Skeletal muscle satellite cell (primary cell): Measurements from ENCODE around the gene PIM2.
A peak's percentile ranks its signal among the peaks of the same experiment; 100 is the strongest.

Experiments
- H3K27me3 ChIP-seq: 2 replicates; pipeline ENCODE4 v1.7.0; 2013; ENCODE audit warnings: low read length; ENCODE audit not compliant: control insufficient read depth, insufficient read depth
- H3K36me3 ChIP-seq: 2 replicates; pipeline ENCODE4 v1.7.0; 2013; ENCODE audit warnings: mild to moderate bottlenecking, control low read depth, low read length; ENCODE audit not compliant: insufficient read depth
- H3K4me1 ChIP-seq: 2 replicates; pipeline ENCODE4 v1.7.0; 2013; ENCODE audit warnings: low read length; ENCODE audit not compliant: control insufficient read depth, insufficient read depth
- H3K4me2 ChIP-seq: 2 replicates; pipeline ENCODE4 v1.7.0; 2013; ENCODE audit warnings: mild to moderate bottlenecking, low read length
- H3K4me3 ChIP-seq: 2 replicates; pipeline ENCODE4 v1.7.0; 2013; ENCODE audit warnings: low read length
- H3K9ac ChIP-seq: 2 replicates; pipeline ENCODE4 v1.7.0; 2013; ENCODE audit warnings: mild to moderate bottlenecking, low read depth, low read length, moderate library complexity
- H3K9me3 ChIP-seq: replicated peaks from 2 replicates; pipeline ENCODE4 v1.7.0; 2013; ENCODE audit warnings: mild to moderate bottlenecking, control low read depth, low read length

PIM2 gene

GRCh38 chrX:48914593-48915493, 4.0 kb downstream of the PIM2 start:
- Histone ChIP-seq H3K9me3 (no peaks in the 10 kb centered on the region), H3K4me2 (no peak overlapping the region), H3K27me3 (no peaks in the 10 kb centered on the region), H3K4me3 (no peak overlapping the region), H3K9ac (no peak overlapping the region), H3K4me1 (peaks cover 22% of the 10 kb centered on the region), H3K36me3 (no peaks in the 10 kb centered on the region)

- Histone ChIP-seq H3K4me1 (peaks cover 15% of the 10 kb centered on the region), H3K9ac (no peak overlapping the region), H3K4me2 (no peak overlapping the region), H3K4me3 (no peak overlapping the region), H3K9me3 (no peaks in the 10 kb centered on the region), H3K36me3 (no peaks in the 10 kb centered on the region), H3K27me3 (no peaks in the 10 kb centered on the region)
Observed at GRCh38 chrX:48913605-48914366, 5.0 kb downstream of the PIM2 start.

GRCh38 chrX:48911412-48912182, 7.2 kb downstream of the PIM2 start, which contains the start of gene SLC35A2:
SLC35A2 (minus strand) TSS chrX:48911646; CDS start chrX:48911636, 10 bp downstream.
- H3K9ac ChIP-seq = peak within 1 kb of the TSS; percentile 91
- peak within 1 kb of the TSS; percentile 93 for H3K4me3 ChIP-seq
- no peaks in the 10 kb centered on the region for H3K27me3 ChIP-seq
- H3K9me3 ChIP-seq = no peaks in the 10 kb centered on the region
- no peaks in the 10 kb centered on the region for H3K36me3 ChIP-seq
- H3K4me2 ChIP-seq = peak within 1 kb of the TSS; percentile 81
- H3K4me1 ChIP-seq = peaks cover 6% of the 10 kb centered on the region

GRCh38 chrX:48910926-48911411, 7.9 kb downstream of the PIM2 start:
- Histone ChIP-seq H3K4me1 (peaks cover 6% of the 10 kb centered on the region), H3K9me3 (no peaks in the 10 kb centered on the region), H3K27me3 (no peaks in the 10 kb centered on the region), H3K4me2 (peak overlapping the region; percentile 81), H3K36me3 (peaks cover 3% of the 10 kb centered on the region), H3K9ac (peak overlapping the region; percentile 91), H3K4me3 (peak overlapping the region; percentile 93)

- no peaks in the 10 kb centered on the region for H3K27me3 ChIP-seq
- peak overlapping the region; percentile 93 for H3K4me3 ChIP-seq
- H3K9me3 ChIP-seq = no peaks in the 10 kb centered on the region
- peak overlapping the region; percentile 81 for H3K4me2 ChIP-seq
- H3K9ac ChIP-seq = peak overlapping the region; percentile 91
- peaks cover 6% of the 10 kb centered on the region for H3K4me1 ChIP-seq
- H3K36me3 ChIP-seq = peaks cover 3% of the 10 kb centered on the region
Observed at GRCh38 chrX:48909703-48910294, 9.0 kb downstream of the PIM2 start.

GRCh38 chrX:48908600-48908999, 10.2 kb downstream of the PIM2 start:
- H3K36me3 ChIP-seq = peaks cover 6% of the 10 kb centered on the region
- no peak overlapping the region for H3K4me3 ChIP-seq
- no peak overlapping the region for H3K4me2 ChIP-seq
- no peaks in the 10 kb centered on the region for H3K27me3 ChIP-seq
- H3K9me3 ChIP-seq = no peaks in the 10 kb centered on the region
- peaks cover 6% of the 10 kb centered on the region for H3K4me1 ChIP-seq
- H3K9ac ChIP-seq = no peak overlapping the region

GRCh38 chrX:48905090-48905790, 13.6 kb downstream of the PIM2 start:
- H3K4me3 ChIP-seq = no peak overlapping the region
- H3K36me3 ChIP-seq = peaks cover 18% of the 10 kb centered on the region
- H3K27me3 ChIP-seq = no peaks in the 10 kb centered on the region
- no peak overlapping the region for H3K4me2 ChIP-seq
- no peaks in the 10 kb centered on the region for H3K9me3 ChIP-seq
- H3K4me1 ChIP-seq = no peaks in the 10 kb centered on the region
- H3K9ac ChIP-seq = no peak overlapping the region

GRCh38 chrX:48904626-48905025, 14.2 kb downstream of the PIM2 start:
- no peak overlapping the region for H3K4me3 ChIP-seq
- peaks cover 18% of the 10 kb centered on the region for H3K36me3 ChIP-seq
- H3K9me3 ChIP-seq = no peaks in the 10 kb centered on the region
- H3K9ac ChIP-seq = no peak overlapping the region
- no peak overlapping the region for H3K4me2 ChIP-seq
- no peaks in the 10 kb centered on the region for H3K27me3 ChIP-seq
- no peaks in the 10 kb centered on the region for H3K4me1 ChIP-seq

GRCh38 chrX:48904180-48904579, 14.6 kb downstream of the PIM2 start:
- H3K4me1 ChIP-seq = no peaks in the 10 kb centered on the region
- no peak overlapping the region for H3K9ac ChIP-seq
- H3K4me2 ChIP-seq = no peak overlapping the region
- H3K4me3 ChIP-seq = no peak overlapping the region
- H3K9me3 ChIP-seq = no peaks in the 10 kb centered on the region
- peaks cover 18% of the 10 kb centered on the region for H3K36me3 ChIP-seq
- H3K27me3 ChIP-seq = no peaks in the 10 kb centered on the region

- H3K4me3 ChIP-seq = no peak overlapping the region
- no peaks in the 10 kb centered on the region for H3K4me1 ChIP-seq
- H3K4me2 ChIP-seq = no peak overlapping the region
- H3K9me3 ChIP-seq = no peaks in the 10 kb centered on the region
- H3K9ac ChIP-seq = no peak overlapping the region
- no peaks in the 10 kb centered on the region for H3K27me3 ChIP-seq
- H3K36me3 ChIP-seq = peaks cover 18% of the 10 kb centered on the region
Observed at GRCh38 chrX:48903290-48903689, 15.5 kb downstream of the PIM2 start.
